Aorta (tissue), 5 donors: ENCODE measurements around the gene PACRG. TPM values are rescaled to one million over a fixed set of nuclear protein-coding genes. Genes with fewer than 3 reads are reported as not detected.

Experiments
- ATAC-seq: fragments of 200-7000 bp; cut with Tn5 transposase; one replicate; pipeline ENCODE4 v1.9.1; 2022; ENCODE audit warnings: moderate library complexity; ENCODE audit not compliant: low FRiP score
- DNase-seq, 2 donors: peaks; one replicate each; pipeline ENCODE4 v3.0.0-alpha.2; 2020
- H3K27ac ChIP-seq, 2 donors: one replicate each; pipeline ENCODE4 v1.5.1; 2013; ENCODE audit warnings: low read length in 2 of 2, mild to moderate bottlenecking in 2 of 2, moderate library complexity in 2 of 2, control low read depth in 1 of 2, inconsistent platforms in 1 of 2, low read depth in 1 of 2
- H3K27me3 ChIP-seq, 2 donors: one replicate each; pipeline ENCODE4 v1.6.1; 2013; ENCODE audit warnings: control low read depth in 1 of 2, low read length in 1 of 2, mild to moderate bottlenecking in 1 of 2, moderate library complexity in 1 of 2; ENCODE audit not compliant: insufficient read depth in 2 of 2, control insufficient read depth in 1 of 2
- H3K36me3 ChIP-seq, 2 donors: one replicate each; pipeline ENCODE4 v1.6.1; 2013; ENCODE audit warnings: control low read depth in 1 of 2, low read length in 1 of 2, mild to moderate bottlenecking in 1 of 2; ENCODE audit not compliant: insufficient read depth in 2 of 2, control insufficient read depth in 1 of 2
- H3K4me1 ChIP-seq, 2 donors: one replicate each; pipeline ENCODE4 v1.6.1; 2013; ENCODE audit warnings: low read length in 2 of 2, control low read depth in 1 of 2, mild to moderate bottlenecking in 1 of 2, moderate library complexity in 1 of 2; ENCODE audit not compliant: insufficient read depth in 2 of 2, control insufficient read depth in 1 of 2
- H3K4me3 ChIP-seq, 2 donors: one replicate each; pipeline ENCODE4 v1.5.1; 2013; ENCODE audit warnings: low read length in 2 of 2, control low read depth in 1 of 2, mild to moderate bottlenecking in 1 of 2
- H3K9me3 ChIP-seq: one replicate; pipeline ENCODE4 v1.6.1; 2013; ENCODE audit warnings: mild to moderate bottlenecking, low read length; ENCODE audit not compliant: control insufficient read depth
- WGBS, 2 donors: extraction: QIAGEN DNeasy Blood & Tissue Kit; methylation state at CpG; one replicate each; pipeline ENCODE4 v1.1.7; 2013; 5-methylcytosine and 5-hydroxymethylcytosine counted together
- intact Hi-C, 2 donors: fragments of 100-400 bp; cut with DNase I; formaldehyde crosslinking; loops; one replicate each; pipeline versions ENCODE4 v1.14.2 to v1.15.0; 2022
- polyA plus RNA-seq, 2 donors: library from polyadenylated mRNA; stranded (reverse); fragments of 200-250 nt; gene quantifications; one replicate each; pipeline ENCODE4 v1.2.3, GENCODE V29; 2013
- total RNA-seq, 2 donors: library from RNA; stranded (reverse); fragmentation: NEBNext Ultra II Directional; extraction: Animal tissue kit (Norgen Biotek cat#: 25700); gene quantifications; one replicate each; pipeline ENCODE4 v1.2.1, GENCODE V29; 2021
- donor health status: healthy with polysubstance abuse.
- donor health status: Bipolar disorder and iron deficiency.
- donor health status: DM: no; HTN: no; CAD: no.
- donor health status: DM: no; HTN: no; CAD: no.
- donor health status: DM: yes; HTN: yes; CAD: no.

Gene PACRG
- total and polyA plus RNA-seq, 4 donors = 0.26 to 2.7 (median 0.54) TPM; not detected in 1

DNA sequence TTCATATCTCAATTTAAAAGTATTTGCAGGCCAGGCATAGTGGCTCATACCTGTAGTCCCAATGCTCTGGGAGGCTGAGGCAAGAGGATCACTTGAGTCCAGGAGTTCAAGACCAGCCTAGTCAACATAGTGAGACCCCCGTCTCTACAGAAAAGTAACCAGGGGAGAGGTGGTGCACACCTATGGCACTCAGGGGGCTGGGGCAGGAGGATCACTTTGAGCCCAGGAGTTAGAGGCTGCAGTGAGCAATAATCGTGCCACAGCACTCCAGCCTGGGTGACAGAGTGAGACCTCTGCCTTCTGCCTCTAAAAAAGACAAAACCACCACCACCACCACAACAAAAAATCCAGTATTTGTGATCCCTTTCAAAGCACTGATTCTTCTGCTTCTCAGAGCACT, 501.3 kb downstream of the PACRG start:
- Histone ChIP-seq H3K27me3 (no peaks in the 10 kb centered on the region), H3K4me3 (no peak overlapping the region), H3K27ac (no peak overlapping the region), H3K4me1 (no peaks in the 10 kb centered on the region), H3K36me3 (no peaks in the 10 kb centered on the region), H3K9me3 (no peaks in the 10 kb centered on the region)
- intact Hi-C loops = no loop called here
- 87 to 90% methylated on average over 2 of the region's 2 CpGs for WGBS, 2 donors
- DNase-seq (no peak), ATAC-seq (no peak)

GRCh38 chr6:163230901-163231300, 503.1 kb downstream of the PACRG start:
- H3K9me3 ChIP-seq = no peaks in the 10 kb centered on the region
- no peaks in the 10 kb centered on the region for H3K36me3 ChIP-seq
- 88 to 89% methylated on average over 8 to 9 of the region's 9 CpGs for WGBS, 2 donors
- no peak overlapping the region for H3K4me3 ChIP-seq
- H3K27me3 ChIP-seq = no peaks in the 10 kb centered on the region
- H3K4me1 ChIP-seq = no peaks in the 10 kb centered on the region
- no peak overlapping the region for H3K27ac ChIP-seq
- intact Hi-C loops = no loop called here
- DNase-seq (no peak), ATAC-seq (no peak)

GRCh38 chr6:163231356-163232014, 503.7 kb downstream of the PACRG start:
- WGBS, 2 donors = 74 to 78% methylated on average over 10 of the region's 10 CpGs
- Histone ChIP-seq H3K27ac (no peak overlapping the region), H3K36me3 (no peaks in the 10 kb centered on the region), H3K27me3 (no peaks in the 10 kb centered on the region), H3K4me3 (no peak overlapping the region), H3K4me1 (no peaks in the 10 kb centered on the region), H3K9me3 (no peaks in the 10 kb centered on the region)
- no peak for ATAC-seq
- DNase-seq = no peak
- intact Hi-C loops = no loop called here

- intact Hi-C loops = no loop called here
- 80 to 94% methylated on average over 7 of the region's 7 CpGs for WGBS, 2 donors
- DNase-seq (no peak), ATAC-seq (no peak)
- Histone ChIP-seq H3K9me3 (no peaks in the 10 kb centered on the region), H3K4me3 (no peak overlapping the region), H3K4me1 (no peaks in the 10 kb centered on the region), H3K36me3 (no peaks in the 10 kb centered on the region), H3K27ac (no peak overlapping the region), H3K27me3 (no peaks in the 10 kb centered on the region)
These were observed 504.3 kb downstream of the PACRG start for GRCh38 chr6:163232015-163232523.

- no peaks in the 10 kb centered on the region for H3K36me3 ChIP-seq
- H3K27me3 ChIP-seq = no peaks in the 10 kb centered on the region
- DNase-seq (no peak), ATAC-seq (no peak)
- H3K27ac ChIP-seq = no peak overlapping the region
- H3K9me3 ChIP-seq = no peaks in the 10 kb centered on the region
- H3K4me1 ChIP-seq = no peaks in the 10 kb centered on the region
- 88 to 91% methylated on average over 6 of the region's 6 CpGs for WGBS, 2 donors
- intact Hi-C loops = no loop called here
- no peak overlapping the region for H3K4me3 ChIP-seq
These were observed 504.9 kb downstream of the PACRG start for GRCh38 chr6:163232649-163233048.

- Histone ChIP-seq H3K27ac (no peak overlapping the region), H3K36me3 (no peaks in the 10 kb centered on the region), H3K4me3 (no peak overlapping the region), H3K4me1 (no peaks in the 10 kb centered on the region), H3K9me3 (no peaks in the 10 kb centered on the region), H3K27me3 (no peaks in the 10 kb centered on the region)
- DNase-seq (no peak), ATAC-seq (no peak)
- 91 to 92% methylated on average over 2 of the region's 2 CpGs for WGBS, 2 donors
- intact Hi-C loops = no loop called here
These were observed 509.3 kb downstream of the PACRG start for GRCh38 chr6:163237110-163237509.

- Histone ChIP-seq H3K27ac (no peak overlapping the region), H3K4me1 (no peaks in the 10 kb centered on the region), H3K27me3 (no peaks in the 10 kb centered on the region), H3K4me3 (no peak overlapping the region), H3K9me3 (no peaks in the 10 kb centered on the region), H3K36me3 (no peaks in the 10 kb centered on the region)
- intact Hi-C loops = no loop called here
- 93 to 95% methylated on average over 19 of the region's 19 CpGs for WGBS, 2 donors
- no peak for DNase-seq
- ATAC-seq = peak; percentile 29
These were observed 512.0 kb downstream of the PACRG start for GRCh38 chr6:163239572-163240340.

DNA sequence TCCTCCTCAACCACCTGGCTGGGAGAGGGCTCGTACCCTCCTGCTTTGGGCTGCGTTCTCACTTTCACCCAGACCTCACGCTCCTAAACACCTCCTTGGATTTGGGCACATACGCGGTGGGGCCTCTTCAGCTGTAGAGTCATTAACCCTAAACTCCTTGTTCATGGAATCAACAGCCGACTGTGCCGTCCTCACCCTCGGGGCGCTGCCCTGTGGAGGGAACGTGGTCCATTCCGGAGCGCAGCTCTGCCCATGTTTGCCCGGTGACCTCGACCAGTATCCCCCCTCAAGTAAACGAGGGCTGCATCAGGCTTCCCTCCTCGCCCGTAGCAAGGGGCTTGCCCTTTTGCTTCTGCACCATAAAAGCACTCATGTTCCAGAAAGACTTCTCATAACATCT, 512.8 kb downstream of the PACRG start:
- DNase-seq = no peak
- Histone ChIP-seq H3K36me3 (no peaks in the 10 kb centered on the region), H3K27me3 (no peaks in the 10 kb centered on the region), H3K4me1 (no peaks in the 10 kb centered on the region), H3K27ac (no peak overlapping the region), H3K9me3 (no peaks in the 10 kb centered on the region), H3K4me3 (no peak overlapping the region)
- no peak for ATAC-seq
- intact Hi-C loops = no loop called here
- WGBS, 2 donors = 90 to 91% methylated on average over 17 of the region's 17 CpGs

DNA sequence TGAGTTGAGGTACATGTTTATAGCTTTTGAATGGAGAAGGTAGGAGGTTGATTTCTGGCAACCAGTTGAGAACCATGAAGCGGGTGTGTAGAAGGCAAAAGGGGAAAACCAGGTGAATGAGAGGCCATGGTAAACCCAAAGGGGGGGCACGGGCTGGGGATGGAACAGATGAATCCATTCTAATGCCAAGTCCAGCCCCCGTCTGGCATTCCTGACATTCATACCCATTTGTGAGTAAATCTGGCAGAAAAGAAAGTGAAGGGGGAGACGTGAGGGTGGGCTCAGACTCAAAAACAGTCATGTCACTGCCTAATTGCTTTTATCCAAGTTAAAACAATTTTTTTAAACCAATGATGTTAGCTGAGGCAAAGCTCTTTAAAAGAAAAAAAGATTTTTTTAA, 513.9 kb downstream of the PACRG start:
- H3K9me3 ChIP-seq = no peaks in the 10 kb centered on the region
- no peak overlapping the region for H3K27ac ChIP-seq
- intact Hi-C loops = no loop called here
- no peaks in the 10 kb centered on the region for H3K27me3 ChIP-seq
- no peaks in the 10 kb centered on the region for H3K36me3 ChIP-seq
- WGBS, 2 donors = 45 to 59% methylated on average over 4 of the region's 4 CpGs
- no peaks in the 10 kb centered on the region for H3K4me1 ChIP-seq
- H3K4me3 ChIP-seq = no peak overlapping the region
- ATAC-seq (no peak), DNase-seq (no peak)
